ENCODE results near the gene SCAF4.

The SCAF4 gene

DNA sequence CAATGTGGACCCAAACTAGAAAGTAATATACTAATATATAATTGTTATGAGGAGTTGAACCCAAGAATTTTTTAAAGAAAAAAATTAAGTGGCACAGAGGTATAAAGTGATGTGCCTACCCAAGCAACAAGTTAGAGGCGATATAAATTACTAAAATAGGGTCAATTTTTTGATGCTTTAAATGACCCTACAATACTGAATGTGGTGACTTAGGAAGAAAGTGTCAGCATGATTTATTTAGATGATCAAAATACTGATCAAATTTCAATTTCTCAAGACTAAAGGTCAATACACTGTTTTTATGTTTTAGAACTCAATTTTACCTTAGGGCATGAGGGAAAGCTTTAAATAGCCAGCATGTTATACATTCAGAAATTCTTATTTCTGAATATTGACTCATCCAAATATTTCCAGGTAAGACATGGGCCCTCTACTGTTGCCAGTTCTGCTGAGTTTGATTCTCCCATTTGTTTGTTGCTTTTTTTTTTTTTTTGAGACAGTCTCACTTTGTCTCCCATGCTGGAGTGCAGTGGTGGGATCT is 20.1 kb downstream of the SCAF4 start:
- no peak for DNase-seq

- no peak for DNase-seq
Measured at GRCh38 chr21:31711326-31711725, 20.6 kb downstream of the SCAF4 start.

DNA sequence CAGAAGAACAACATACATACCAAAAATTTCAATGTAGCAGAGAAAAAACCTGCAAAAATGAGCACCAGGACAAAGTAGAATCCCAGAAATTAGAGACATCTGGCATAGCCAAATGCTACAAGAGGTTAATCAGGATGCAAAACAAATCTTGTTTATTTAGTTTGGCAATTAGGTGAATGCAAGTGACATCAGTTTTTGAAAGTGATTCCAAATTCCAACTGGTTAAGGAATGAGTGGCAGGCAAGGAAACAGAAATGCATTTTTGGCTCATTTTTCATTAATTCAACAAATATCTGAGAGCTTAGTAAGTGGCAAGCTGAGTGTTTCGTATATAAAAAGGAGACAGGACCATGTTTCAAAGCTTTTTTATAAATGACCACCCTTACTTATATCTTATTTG is 21.3 kb downstream of the SCAF4 start:
- no peak for DNase-seq

DNA sequence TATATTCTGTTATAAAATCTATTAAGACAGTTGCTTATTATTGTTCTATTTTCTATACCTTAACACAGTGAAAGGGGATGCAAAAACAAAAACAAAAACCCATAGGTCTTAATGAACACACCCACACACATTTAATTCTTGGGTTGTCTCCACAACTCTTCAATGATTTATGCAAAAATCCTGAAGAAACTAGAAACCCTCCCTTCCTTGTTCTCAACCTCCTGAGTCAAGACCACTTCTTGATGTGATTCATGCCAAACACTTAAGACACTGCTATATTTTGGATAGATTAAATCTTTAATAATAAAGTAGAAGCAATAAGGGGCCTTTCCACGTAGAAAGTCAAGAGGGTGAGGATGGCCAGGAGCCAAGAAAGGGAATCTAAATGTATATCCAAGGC is 23.4 kb downstream of the SCAF4 start:
- DNase-seq, result no peak

GRCh38 chr21:31707499-31707898 is 24.4 kb downstream of the SCAF4 start:
- DNase-seq, result no peak

- no peak for DNase-seq
Measured at GRCh38 chr21:31706562-31706961, 25.4 kb downstream of the SCAF4 start.

DNA sequence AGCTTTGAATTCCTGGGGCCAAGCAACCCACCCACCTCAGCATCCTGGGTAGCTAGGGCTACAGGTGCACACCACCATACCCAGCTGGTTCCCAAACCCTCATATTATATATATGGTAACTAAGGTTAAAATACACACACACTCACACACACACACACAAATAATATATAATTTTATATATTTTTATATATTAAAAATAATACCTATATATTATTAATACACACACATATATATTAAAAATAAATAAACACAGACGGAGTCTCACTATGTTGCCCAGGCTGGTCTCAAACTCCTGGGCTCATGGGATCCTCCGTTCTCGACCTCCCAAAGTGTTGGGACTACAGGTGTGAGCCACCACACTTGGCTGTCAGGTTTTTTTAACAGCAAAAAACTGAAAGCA is 31.9 kb downstream of the SCAF4 start:
- no peak for DNase-seq

DNA sequence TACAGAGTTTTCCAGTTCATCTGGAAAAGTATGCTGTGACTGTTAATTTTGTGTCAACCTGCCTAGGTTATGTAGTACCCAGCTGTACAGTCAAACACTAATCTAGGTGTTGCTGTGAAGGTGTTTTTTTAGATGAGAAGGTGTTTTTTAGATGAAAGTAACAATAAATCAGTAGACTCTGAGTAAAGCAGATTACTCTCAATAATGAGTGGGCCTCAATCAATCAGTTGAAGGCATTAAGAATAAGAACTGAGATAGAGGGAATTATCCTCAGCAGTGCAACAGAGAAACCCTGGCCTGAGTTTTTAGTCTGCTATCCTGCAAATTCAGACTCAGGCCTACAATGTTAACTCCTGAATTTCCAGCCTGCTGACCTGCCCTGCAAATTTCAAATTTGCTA is 33.5 kb downstream of the SCAF4 start:
- DNase-seq, result no peak

- DNase-seq, result no peak
Measured at GRCh38 chr21:31696424-31696823, 35.5 kb downstream of the SCAF4 start.

DNA sequence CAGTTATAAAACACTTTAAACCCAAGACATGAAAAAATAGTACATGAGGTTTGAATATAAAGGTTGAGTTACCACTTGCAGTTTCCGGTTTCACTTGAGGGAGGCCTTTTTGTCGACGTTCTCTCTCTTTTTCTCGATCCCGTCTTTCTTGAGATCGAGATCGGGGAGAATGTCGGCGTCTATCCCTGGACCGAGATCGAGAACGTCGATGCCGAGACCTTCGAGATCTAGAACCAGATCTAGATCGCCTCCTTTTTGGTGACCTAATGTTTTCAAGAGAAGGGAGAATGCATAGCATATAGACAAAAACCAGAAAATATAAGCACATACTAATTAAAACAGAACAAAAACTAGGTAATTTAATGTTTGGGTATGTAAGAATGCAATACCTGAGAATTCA is 38.7 kb downstream of the SCAF4 start:
- no peak for DNase-seq

DNA sequence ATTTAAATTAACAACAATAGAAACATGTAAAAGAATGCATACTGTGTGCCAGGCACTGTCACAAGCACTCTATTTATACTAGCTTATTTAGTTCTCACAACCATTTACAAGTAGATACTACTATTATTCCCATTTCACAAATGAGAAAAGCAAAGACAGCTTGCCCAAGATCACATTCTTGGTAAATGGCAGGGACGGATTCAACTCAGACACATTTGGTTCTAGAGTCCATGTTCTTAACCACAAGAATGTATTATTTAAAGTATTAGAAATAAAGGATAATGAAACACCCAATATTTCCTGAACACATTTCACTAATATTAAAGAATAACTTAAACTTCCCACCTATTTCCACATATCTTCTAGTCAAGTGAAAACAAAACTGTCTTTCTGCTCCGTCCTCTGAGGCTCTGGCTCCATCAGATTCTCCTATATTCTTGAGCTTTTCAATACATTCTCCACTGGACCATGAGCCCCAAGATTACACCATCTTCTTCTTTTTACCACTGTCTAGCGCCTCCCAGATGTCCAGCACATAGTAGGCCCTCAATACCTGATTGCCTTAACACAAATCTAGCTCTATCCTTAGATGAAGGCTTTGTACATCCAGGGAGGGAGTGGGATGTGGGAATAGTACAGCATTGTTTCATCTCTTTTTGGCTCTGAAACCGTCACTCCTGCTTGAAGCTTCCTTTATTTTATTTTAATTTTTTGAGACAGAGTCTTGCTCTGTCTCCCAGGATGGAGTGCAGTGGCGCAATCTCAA is 43.1 kb downstream of the SCAF4 start:
- no peak for DNase-seq

DNA sequence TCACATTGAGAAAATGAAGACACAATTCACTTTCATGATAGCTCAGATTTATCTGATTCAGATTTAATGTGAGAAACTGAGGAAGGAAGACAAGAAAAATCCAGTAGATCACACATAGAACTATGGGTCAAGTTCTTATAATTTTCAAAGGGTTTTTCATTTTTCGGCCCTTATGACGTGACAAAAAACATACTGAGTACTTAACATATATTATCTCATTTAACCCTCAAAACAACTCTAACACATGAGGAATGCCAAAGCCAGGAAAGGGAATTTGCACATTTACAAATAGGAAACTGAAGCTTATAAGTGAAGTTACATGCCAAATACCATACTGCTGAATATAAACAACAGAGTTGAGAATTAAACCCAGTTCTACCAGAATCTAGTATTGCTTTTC is 44.8 kb downstream of the SCAF4 start:
- no peak for DNase-seq

- DNase-seq, result no peak
Measured at GRCh38 chr21:31686272-31686915, 45.5 kb downstream of the SCAF4 start.

DNA sequence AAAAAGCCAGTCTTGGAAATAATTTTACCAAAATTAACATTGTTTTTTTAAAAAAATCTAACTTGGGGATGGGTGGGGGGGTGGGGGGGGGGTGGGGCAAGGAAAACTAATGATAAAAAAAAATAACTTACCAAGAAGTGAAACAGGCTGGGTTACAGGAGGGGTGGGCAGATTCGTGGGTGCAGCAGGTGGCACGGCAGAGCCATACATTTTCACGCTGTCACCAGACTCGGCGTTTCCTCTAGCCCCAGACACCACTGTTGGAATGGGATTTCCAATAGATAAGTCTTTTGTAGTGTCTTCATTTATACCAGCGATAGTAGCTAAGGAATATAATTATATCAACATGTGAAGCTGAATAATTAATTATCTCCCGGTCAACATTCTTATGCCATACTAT is 47.0 kb downstream of the SCAF4 start:
- no peak for DNase-seq

DNA sequence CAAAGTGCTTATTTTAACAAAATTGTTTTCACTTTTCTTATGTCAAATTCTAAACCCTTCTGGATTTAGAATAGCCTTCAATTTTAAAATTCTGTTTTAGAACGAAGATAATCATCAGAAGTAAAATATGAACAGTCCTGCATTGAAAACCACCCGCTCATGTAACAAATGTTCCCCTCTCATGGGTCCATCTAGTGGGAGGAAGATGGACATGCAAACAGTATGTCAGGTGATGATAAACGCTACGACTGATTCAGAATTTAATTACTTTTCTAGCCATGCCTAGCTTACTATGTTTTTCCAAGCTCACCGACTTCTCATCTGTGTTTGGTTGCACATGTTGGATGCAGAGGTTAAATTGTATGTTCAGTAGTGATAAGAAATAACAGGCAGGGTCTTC is 48.9 kb downstream of the SCAF4 start:
- no peak for DNase-seq

DNA sequence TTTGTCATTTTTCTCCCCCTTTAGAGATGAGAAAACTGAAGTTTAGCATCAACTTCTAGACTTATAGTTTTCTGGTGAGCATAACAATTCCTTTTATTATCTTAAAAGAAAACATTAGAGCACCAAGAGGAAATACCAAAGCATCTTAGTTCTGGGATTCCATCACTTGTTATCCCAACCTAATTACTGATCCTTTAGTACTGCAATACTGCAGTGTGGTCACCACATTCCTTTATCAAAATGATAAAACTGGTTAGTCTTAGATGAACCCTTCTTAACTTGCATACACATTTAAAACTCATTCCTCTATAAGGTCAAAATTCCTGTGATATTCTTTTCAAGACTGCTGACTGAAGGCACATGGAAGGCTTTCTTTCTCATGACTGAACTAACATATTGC is 49.3 kb downstream of the SCAF4 start:
- no peak for DNase-seq

GRCh38 chr21:31678478-31678877 is 53.4 kb downstream of the SCAF4 start:
- no peak for DNase-seq

DNA sequence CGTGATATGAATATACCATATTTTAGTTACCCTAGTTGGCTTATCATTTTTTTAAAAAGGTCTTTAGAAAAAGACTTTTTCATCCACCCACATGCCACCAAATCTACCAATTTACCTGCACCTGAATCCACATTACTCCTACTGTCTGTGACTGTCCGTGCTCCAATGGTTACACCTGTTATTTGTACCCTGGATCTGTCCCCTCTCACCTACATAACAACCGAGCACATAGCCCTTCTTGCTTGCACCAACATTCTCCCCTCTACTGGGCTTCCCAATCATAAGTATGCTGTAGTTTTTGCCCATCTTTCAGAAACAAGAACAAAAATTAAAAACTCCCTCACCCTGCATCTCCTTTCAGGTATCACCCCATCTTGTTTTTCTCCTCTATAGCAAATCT is 54.9 kb downstream of the SCAF4 start:
- no peak for DNase-seq

DNA sequence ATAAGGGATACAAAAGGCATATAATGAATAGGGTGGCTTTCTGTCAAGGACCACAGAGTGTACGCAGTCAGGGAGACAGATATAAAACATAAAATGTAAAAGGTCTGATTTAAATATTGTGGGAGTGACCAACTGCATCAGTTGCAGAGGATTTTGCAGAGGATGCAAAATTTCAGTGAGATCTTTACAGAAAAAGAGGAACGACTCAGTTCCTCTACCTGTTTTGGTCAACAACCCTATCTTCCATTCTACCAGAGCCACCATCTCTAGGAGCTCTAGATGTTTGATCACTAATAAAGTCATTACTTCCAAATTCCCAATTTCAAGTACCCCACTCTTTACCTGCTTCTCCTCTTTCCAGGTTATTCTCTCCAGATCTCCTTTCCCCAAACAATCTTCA is 56.0 kb downstream of the SCAF4 start:
- no peak for DNase-seq

DNA sequence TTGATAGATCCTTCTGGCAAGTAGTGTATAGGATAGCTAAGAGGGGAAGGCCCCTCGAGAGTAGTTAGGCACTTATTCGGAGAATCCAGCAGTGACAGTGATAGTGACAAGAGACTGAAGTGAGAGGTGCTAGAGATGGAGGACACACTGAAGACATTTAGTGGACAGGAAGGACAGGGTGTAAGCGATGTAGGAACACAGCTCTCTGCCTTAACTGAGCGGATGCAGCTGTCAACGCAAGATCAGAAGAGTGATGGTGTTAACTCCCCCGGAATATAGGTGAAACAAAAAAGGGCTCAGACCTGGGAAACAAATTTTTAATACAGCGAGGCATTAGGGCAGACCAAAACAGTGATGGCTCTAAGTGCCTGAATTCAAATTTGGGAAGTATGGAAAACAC is 56.6 kb downstream of the SCAF4 start:
- DNase-seq, result no peak

DNA sequence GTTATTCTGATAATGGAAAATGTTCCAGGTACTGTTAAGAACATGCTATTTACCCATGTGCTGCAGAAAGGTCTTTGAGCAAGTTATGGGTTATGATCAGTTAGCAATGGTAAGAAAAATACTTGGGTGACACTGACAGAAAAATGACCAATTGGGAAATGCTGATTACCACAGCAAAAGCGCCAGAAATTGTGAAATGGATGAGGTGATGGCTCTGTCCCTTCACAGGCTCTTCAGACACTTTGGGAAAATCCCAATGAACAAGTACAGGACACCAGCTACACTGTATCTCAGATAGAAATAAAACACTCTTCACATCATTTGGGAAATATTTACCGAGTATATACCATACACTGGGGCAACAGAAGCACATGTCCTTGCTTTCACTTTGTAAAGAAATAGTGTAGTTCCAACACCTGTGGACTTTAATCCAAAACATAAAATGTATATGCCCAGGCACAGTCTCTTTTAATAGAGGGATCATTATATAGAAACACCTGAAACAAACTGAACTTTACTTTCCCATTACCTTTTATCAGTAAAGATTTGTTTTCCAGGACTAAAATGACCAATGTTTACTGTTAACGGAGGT is 58.5 kb downstream of the SCAF4 start:
- DNase-seq, result no peak

- no peak for DNase-seq
Measured at GRCh38 chr21:31671931-31672330, 60.0 kb downstream of the SCAF4 start.

DNA sequence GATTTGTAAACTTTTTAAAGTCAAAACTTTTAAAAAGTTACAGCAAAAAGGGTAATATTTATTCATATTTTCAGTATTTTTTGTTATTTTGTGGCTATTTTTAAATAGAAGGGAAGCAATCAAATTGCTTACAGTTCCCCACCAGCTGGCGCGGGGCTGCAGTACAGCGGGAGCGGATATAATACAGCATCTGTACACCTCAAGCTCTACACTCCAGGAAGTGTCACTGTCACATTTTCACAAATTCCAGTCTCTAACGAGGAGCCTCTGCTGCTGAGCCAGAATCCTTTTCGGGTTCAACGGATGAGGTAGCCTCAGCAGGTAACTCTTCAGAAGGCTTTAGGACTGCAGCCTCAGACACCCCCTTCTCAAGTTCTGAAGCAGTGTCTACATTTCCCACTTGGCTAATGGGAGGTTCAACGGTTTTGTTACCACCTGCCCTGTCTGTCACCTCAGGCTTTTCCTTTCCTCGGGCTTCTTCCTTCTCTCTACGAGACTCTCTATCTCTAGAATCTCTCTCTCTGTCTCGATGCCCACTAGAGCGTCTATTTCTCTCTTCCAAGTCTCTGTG is 60.7 kb downstream of the SCAF4 start:
- DNase-seq, result no peak

DNA sequence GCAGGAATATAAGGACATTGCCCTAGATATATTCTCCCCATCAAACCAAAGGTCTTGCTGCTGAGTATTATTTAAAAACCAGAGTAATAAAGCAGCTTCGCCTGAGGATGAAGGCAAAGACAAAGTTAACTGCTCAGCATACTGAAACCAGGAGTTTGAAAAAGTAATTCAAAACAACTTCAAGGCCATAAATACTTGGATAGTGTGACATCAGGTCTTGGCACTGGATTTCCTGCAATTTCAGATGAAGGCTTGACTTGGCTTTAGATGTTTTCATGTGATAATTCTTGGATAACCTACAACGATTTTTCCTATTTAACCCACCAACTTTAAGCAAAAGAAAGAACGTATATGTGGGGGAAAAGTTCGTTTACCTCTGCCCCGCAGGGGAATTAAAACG is 61.8 kb downstream of the SCAF4 start:
- no peak for DNase-seq
